Measurements from ENCODE around the gene CDC42EP4. TPM values are rescaled to one million over a fixed set of nuclear protein-coding genes. Genes with fewer than 3 reads are reported as not detected.

The CDC42EP4 gene
- total and polyA plus RNA-seq, 10 of the 15 experiments (the other 5 are each of a cell fraction or from before 2014, with no cell fraction given), result 0.05 to 7.1 (median 2.7) TPM

DNA sequence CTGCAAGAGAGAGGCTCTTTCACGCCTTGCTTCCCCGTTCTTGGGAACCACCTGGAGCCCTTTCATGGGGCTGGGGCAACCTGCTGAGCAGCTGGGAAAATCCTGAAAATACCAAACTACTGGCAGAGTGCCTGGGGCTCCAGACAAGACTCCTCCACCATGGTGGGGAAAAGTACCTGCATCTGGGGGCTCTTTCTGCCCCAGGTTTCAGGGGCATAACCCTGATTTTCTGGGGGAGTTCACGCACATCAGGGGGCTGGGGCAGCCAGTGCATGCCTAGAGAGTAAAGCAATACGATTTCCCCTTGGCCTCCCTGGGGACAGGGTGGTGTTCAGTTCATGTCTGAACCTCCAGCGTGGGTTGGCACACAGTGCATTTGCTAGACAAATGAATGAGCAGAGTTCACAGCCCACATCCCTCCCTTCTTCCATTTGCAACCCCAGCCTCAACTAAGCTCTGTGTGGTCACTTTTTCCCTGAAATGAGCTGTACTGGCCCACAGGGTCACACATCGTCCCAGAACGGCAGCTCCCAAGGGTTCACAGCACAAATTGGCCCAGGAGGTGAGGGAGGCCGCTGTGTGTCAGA, 5.2 kb upstream of the CDC42EP4 start (continued):
- TF ChIP-seq SKIL (IDR thresholded peaks at IDR 0.05; ENCODE audit: low read depth, poor library complexity, severe bottlenecking) (peak; percentile 67), NBN (IDR thresholded peaks at IDR 0.05) (0 out of 2 replicates have a peak, but pooled peaks have one; percentile 31), IKZF1 (conservative IDR thresholded peaks at IDR 0.05) (peak; percentile 78), MEF2B (IDR thresholded peaks at IDR 0.05; ENCODE audit: partially characterized antibody, poor library complexity, severe bottlenecking) (peak; percentile 95)

DNA sequence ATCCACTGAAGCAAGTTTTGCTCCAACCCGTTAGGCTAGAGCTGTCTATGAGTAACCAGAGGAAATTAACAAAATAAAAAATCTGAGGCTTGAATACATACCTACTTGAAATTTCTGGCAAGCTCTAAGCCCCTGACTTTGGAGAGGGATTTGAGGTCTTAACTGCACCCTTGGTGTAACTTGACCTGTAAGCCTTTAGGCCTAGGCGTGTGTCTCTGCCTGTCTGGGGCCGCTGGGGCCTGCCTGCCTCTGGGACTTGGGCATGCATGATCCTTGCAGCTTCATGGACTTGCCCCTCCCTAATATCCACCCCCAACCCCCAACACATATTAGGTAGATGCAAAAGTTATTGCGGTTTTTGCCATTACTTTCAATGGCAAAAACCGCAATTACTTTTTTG, 3.7 kb upstream of the CDC42EP4 start:
- no peaks in the 10 kb centered on the region for H4K20me1 ChIP-seq (ENCODE audit: control insufficient read depth, insufficient read depth)
- ChIA-PET CTCF (interaction anchor here (0.7 to 3.8 kb wide), 3 partner anchors 44 to 60 kb away, joined by 3 to 15 read pairs (median 3); no protein-coding TSS in a partner anchor), RAD21 (ENCODE audit: unreplicated experiment) (interaction anchor here (0.7 to 1.0 kb wide), 3 partner anchors 17 to 590 kb away, joined by 3 read pairs; no protein-coding TSS in a partner anchor), SMC1A (ENCODE audit: uncharacterized antibody, unreplicated experiment) (interaction anchor here (0.9 to 3.2 kb wide), 7 partner anchors 9 to 87 kb away, joined by 3 to 12 read pairs (median 3); no protein-coding TSS in a partner anchor), POLR2A (interaction anchor here (0.6 to 2.3 kb wide), 7 partner anchors 9 to 564 kb away, joined by 3 to 10 read pairs (median 6); no protein-coding TSS in a partner anchor)
- no peak overlapping the region for H3K9ac ChIP-seq (ENCODE audit: control insufficient read depth, insufficient read depth, low read length)
- FAIRE-seq (no peak), DNase-seq (ENCODE audit: low read depth, low spot score) (no peak), ATAC-seq (no peak)
- H3K36me3 ChIP-seq (ENCODE audit: control insufficient read depth in 2 of 2, insufficient read depth in 2 of 2, low read length in 1 of 2), result no peaks in the 10 kb centered on the region
- no peak overlapping the region for H3K27ac ChIP-seq (ENCODE audit: control insufficient read depth, insufficient read depth)
- intact Hi-C loops (cut with micrococcal nuclease; ENCODE audit: unreplicated experiment) (no loop called here), in situ Hi-C loops (cut with MboI) (no loop called here)
- peaks cover 2% of the 10 kb centered on the region for H3K79me2 ChIP-seq (ENCODE audit: control insufficient read depth, insufficient read depth, low read length)
- H3K4me2 ChIP-seq (ENCODE audit: control insufficient read depth, insufficient read depth), result no peak overlapping the region
- no peaks in the 10 kb centered on the region for H3K27me3 ChIP-seq (replicated peaks in 1 of 2; ENCODE audit: control insufficient read depth in 2 of 2, insufficient read depth in 2 of 2, low read length in 1 of 2)
- H3K9me3 ChIP-seq (replicated peaks; ENCODE audit: control insufficient read depth, insufficient read depth, low read length), result no peaks in the 10 kb centered on the region
- no TSS peak for BruUV-seq (replicated peaks)
- WGBS (ENCODE audit: insufficient coverage, insufficient replicate concordance, low lambda C conversion rate, missing lambda C conversion rate), result 61% methylated on average over 5 of the region's 5 CpGs
- no peak overlapping the region for H3K4me3 ChIP-seq
- no peak overlapping the region for H2AFZ ChIP-seq (ENCODE audit: control insufficient read depth, low read depth, low read length)
- peaks cover 12% of the 10 kb centered on the region for H3K4me1 ChIP-seq (ENCODE audit: control insufficient read depth, insufficient read depth, low read length)
- TF ChIP-seq NKRF (conservative IDR thresholded peaks at IDR 0.05), result no peak
- no peak for TF ChIP-seq PAX8 (IDR thresholded peaks at IDR 0.05)
- no peak for TF ChIP-seq SUZ12 (IDR thresholded peaks at IDR 0.05; ENCODE audit: unreplicated experiment)
- TF ChIP-seq PBX3 (IDR thresholded peaks at IDR 0.05; ENCODE audit: insufficient replicate concordance, low read depth, low read length), result no peak
- TF ChIP-seq IKZF1 (conservative IDR thresholded peaks at IDR 0.05), result no peak
- no peak for TF ChIP-seq ZBTB33 (IDR thresholded peaks at IDR 0.05)
- no peak for TF ChIP-seq EZH2 (IDR thresholded peaks at IDR 0.05; ENCODE audit: borderline replicate concordance, control insufficient read depth, low read depth, low read length)

Measured in GM12878 (cell line).